ENCODE results near the gene ZNF584. TPM values are rescaled to one million over a fixed set of nuclear protein-coding genes. Genes with fewer than 3 reads are reported as not detected.

The ZNF584 gene
- total RNA-seq, 1 experiment from 2014 or later, result 4.9 TPM

GRCh38 chr19:58455306-58455705, 46.9 kb downstream of the ZNF584 start:
- CTCF ChIA-PET, result no interaction called here

DNA sequence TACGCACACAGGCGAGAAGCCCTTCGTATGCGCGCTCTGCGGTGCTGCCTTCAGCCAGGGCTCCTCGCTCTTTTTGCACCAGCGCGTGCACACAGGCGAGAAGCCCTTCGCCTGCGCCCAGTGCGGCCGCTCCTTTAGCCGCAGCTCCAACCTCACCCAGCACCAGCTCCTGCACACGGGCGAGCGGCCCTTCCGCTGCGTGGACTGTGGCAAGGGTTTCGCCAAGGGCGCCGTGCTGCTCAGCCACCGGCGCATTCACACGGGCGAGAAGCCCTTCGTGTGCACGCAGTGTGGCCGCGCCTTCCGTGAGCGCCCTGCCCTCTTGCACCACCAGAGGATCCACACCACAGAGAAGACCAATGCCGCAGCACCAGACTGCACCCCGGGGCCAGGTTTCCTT, 47.7 kb downstream of the ZNF584 start:
- H3K4me1 Mint-ChIP-seq (ENCODE audit: low read depth, unreplicated experiment), result peaks cover 12% of the 10 kb centered on the region

More at GRCh38 chr19:58455306-58455705, 46.9 kb downstream of the ZNF584 start:
- Mint-ChIP-seq H3K36me3 (ENCODE audit: insufficient read depth, unreplicated experiment) (no peaks in the 10 kb centered on the region), H3K27me3 (ENCODE audit: insufficient read depth, unreplicated experiment) (no peaks in the 10 kb centered on the region), H3K9me3 (ENCODE audit: unreplicated experiment) (no peaks in the 10 kb centered on the region), H3K27ac (ENCODE audit: unreplicated experiment) (no peak overlapping the region), H3K4me1 (ENCODE audit: low read depth, unreplicated experiment) (peaks cover 19% of the 10 kb centered on the region), H3K4me3 (ENCODE audit: unreplicated experiment) (no peak overlapping the region)
- Histone ChIP-seq H3K36me3 (ENCODE audit: control insufficient read depth, insufficient read depth, low read length) (no peaks in the 10 kb centered on the region), H3K9me3 (no peaks in the 10 kb centered on the region), H3K4me1 (peaks cover 3% of the 10 kb centered on the region; the same call in 1 of the 2 replicates), H3K27me3 (replicated peaks; ENCODE audit: control insufficient read depth, insufficient read depth, low read length) (no peaks in the 10 kb centered on the region), H3K4me3 (ENCODE audit: low read depth, low read length) (no peak overlapping the region)
- TF ChIP-seq, protein P1, sequence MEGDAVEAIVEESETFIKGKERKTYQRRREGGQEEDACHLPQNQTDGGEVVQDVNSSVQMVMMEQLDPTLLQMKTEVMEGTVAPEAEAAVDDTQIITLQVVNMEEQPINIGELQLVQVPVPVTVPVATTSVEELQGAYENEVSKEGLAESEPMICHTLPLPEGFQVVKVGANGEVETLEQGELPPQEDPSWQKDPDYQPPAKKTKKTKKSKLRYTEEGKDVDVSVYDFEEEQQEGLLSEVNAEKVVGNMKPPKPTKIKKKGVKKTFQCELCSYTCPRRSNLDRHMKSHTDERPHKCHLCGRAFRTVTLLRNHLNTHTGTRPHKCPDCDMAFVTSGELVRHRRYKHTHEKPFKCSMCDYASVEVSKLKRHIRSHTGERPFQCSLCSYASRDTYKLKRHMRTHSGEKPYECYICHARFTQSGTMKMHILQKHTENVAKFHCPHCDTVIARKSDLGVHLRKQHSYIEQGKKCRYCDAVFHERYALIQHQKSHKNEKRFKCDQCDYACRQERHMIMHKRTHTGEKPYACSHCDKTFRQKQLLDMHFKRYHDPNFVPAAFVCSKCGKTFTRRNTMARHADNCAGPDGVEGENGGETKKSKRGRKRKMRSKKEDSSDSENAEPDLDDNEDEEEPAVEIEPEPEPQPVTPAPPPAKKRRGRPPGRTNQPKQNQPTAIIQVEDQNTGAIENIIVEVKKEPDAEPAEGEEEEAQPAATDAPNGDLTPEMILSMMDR (IDR thresholded peaks at IDR 0.05; ENCODE audit: insufficient read depth in 1 of 2, low read depth in 1 of 2, low read length in 1 of 2, severe bottlenecking in 1 of 2, unreplicated experiment in 1 of 2), result no peak
- POLR2A ChIA-PET, result no interaction called here
- intact Hi-C loops (cut with micrococcal nuclease; ENCODE audit: unreplicated experiment), result no loop called here
- BruUV-seq (replicated peaks), result no TSS peak
- DNase-seq, result no peak

DNA sequence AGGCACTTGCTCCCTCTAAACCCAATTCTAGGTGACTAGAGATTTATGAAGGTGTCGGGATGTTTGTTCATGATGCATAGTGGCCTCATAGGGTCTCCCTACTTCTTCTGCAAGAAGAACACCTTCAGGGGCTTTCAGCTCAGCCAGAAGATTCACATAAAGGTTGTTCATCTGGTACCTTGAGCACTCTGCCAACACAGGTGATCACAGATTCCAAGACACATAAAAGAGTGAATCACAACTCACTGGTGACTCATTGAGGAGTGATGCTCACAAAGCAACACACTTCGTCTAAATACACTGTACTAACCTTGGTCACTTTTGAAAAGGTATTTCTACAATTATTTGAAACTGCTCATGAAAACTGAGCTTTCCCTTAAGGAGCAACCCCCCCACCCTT, 51.6 kb downstream of the ZNF584 start:
- no peaks in the 10 kb centered on the region for H3K9me3 ChIP-seq
- no peak for DNase-seq
- ChIA-PET POLR2A (no interaction called here), CTCF (no interaction called here)
- TF ChIP-seq, protein P1 (IDR thresholded peaks at IDR 0.05; ENCODE audit: insufficient read depth in 1 of 2, low read depth in 1 of 2, low read length in 1 of 2, severe bottlenecking in 1 of 2, unreplicated experiment in 1 of 2), result no peak
- intact Hi-C loops (cut with micrococcal nuclease; ENCODE audit: unreplicated experiment), result no loop called here
- H3K9me3 Mint-ChIP-seq (ENCODE audit: unreplicated experiment), result no peaks in the 10 kb centered on the region
- H3K4me1 ChIP-seq, result no peaks in the 10 kb centered on the region
- H3K27me3 ChIP-seq (replicated peaks; ENCODE audit: control insufficient read depth, insufficient read depth, low read length), result no peaks in the 10 kb centered on the region
- no peak overlapping the region for H3K4me3 ChIP-seq (ENCODE audit: low read depth, low read length)
- no TSS peak for BruUV-seq (replicated peaks)
- no peaks in the 10 kb centered on the region for H3K36me3 Mint-ChIP-seq (ENCODE audit: insufficient read depth, unreplicated experiment)
- no peak overlapping the region for H3K27ac Mint-ChIP-seq (ENCODE audit: unreplicated experiment)
- no peaks in the 10 kb centered on the region for H3K27me3 Mint-ChIP-seq (ENCODE audit: insufficient read depth, unreplicated experiment)
- no peaks in the 10 kb centered on the region for H3K36me3 ChIP-seq (ENCODE audit: control insufficient read depth, insufficient read depth, low read length)
- no peaks in the 10 kb centered on the region for H3K4me1 Mint-ChIP-seq (ENCODE audit: low read depth, unreplicated experiment)
- no peak overlapping the region for H3K4me3 Mint-ChIP-seq (ENCODE audit: unreplicated experiment)

More for the DNA sequence above, 47.7 kb downstream of the ZNF584 start:
- H3K36me3 ChIP-seq (ENCODE audit: control insufficient read depth, insufficient read depth, low read length), result no peaks in the 10 kb centered on the region
- TF ChIP-seq, protein P1 (IDR thresholded peaks at IDR 0.05; ENCODE audit: insufficient read depth in 1 of 2, low read depth in 1 of 2, low read length in 1 of 2, severe bottlenecking in 1 of 2, unreplicated experiment in 1 of 2), result no peak
- no peaks in the 10 kb centered on the region for H3K9me3 Mint-ChIP-seq (ENCODE audit: unreplicated experiment)
- no peak overlapping the region for H3K4me3 Mint-ChIP-seq (ENCODE audit: unreplicated experiment)
- H3K27ac Mint-ChIP-seq (ENCODE audit: unreplicated experiment), result no peak overlapping the region
- peaks cover 3% of the 10 kb centered on the region; the same call in 1 of the 2 replicates for H3K4me1 ChIP-seq
- no peaks in the 10 kb centered on the region for H3K9me3 ChIP-seq
- ChIA-PET POLR2A (no interaction called here), CTCF (no interaction called here)
- BruUV-seq (replicated peaks), result no TSS peak
- no peaks in the 10 kb centered on the region for H3K27me3 Mint-ChIP-seq (ENCODE audit: insufficient read depth, unreplicated experiment)
- no peak for DNase-seq
- H3K36me3 Mint-ChIP-seq (ENCODE audit: insufficient read depth, unreplicated experiment), result no peaks in the 10 kb centered on the region
- no peak overlapping the region for H3K4me3 ChIP-seq (ENCODE audit: low read depth, low read length)
- no peaks in the 10 kb centered on the region for H3K27me3 ChIP-seq (replicated peaks; ENCODE audit: control insufficient read depth, insufficient read depth, low read length)
- intact Hi-C loops (cut with micrococcal nuclease; ENCODE audit: unreplicated experiment), result no loop called here
